GM12874 (cell line): ENCODE measurements around the gene FAM107B.

Experiments used
- CTCF ChIP-seq: IDR thresholded peaks from 2 replicates; pipeline ENCODE4 v1.5.1; 2011; ENCODE audit warnings: low read depth, mild to moderate bottlenecking, control low read depth, low read length, moderate library complexity; ENCODE audit not compliant: insufficient read depth

Gene FAM107B

DNA sequence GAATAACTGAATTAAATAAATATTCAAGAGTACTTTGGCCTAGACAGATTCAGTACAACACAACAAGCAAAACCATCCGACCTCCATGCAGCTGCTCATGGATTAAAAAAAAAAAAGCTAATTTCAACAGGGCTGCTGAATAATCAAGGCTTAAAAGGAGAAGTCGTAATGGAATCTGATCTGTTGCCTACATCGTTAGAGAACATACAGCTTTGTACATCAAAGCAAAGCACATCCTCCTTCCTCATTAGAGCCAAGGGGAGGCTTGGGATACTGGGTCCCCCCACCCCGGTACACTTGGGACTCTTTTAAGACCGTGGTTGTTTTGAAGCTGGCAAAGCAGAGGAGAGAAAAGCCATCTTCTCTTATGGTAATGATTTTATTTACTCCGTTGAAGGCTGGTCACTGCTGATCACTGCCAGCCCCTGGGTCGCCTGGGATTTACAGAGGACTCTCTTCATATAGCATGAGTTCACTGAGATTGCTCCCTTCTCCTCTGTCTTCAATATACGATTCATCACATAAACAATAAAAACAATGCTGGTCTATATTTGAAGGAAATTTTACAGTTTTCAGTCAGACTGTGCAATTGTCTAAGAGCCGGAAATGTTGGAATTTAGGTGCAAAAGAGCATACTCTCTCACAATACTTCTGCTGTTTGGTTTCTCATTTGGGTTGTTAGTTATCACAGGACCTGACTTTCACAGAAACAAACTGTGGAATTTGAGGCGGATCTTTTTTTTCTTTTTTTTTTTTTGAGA, 148.8 kb downstream of the FAM107B start:
- no peak for TF ChIP-seq CTCF

DNA sequence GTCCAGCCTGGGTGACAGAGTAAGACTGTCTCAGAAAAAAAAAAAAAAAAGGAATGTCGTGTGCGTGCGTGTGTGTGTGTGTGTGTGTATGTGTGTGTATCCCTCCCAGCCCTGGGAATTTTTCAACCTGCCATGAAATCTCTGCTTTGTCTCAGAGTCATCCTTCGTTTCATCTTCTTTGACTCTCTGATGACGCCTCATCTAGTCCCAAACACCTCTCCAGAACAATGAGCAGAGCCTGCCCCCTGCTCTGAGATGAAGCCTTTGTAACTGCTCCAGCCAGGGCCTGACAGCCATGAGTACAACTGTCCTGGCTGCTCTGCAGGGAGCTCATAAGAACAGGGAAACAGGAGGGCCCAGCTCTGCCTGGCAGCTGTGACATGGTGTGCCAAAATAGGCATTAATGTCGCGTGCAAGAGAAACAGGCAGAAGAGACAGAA, 149.5 kb downstream of the FAM107B start:
- TF ChIP-seq CTCF, result no peak

GRCh38 chr10:14624600-14624999, 150.1 kb downstream of the FAM107B start:
- no peak for TF ChIP-seq CTCF

GRCh38 chr10:14623931-14624330, 150.8 kb downstream of the FAM107B start:
- TF ChIP-seq CTCF, result no peak

GRCh38 chr10:14621037-14621436, 153.7 kb downstream of the FAM107B start:
- TF ChIP-seq CTCF, result no peak

DNA sequence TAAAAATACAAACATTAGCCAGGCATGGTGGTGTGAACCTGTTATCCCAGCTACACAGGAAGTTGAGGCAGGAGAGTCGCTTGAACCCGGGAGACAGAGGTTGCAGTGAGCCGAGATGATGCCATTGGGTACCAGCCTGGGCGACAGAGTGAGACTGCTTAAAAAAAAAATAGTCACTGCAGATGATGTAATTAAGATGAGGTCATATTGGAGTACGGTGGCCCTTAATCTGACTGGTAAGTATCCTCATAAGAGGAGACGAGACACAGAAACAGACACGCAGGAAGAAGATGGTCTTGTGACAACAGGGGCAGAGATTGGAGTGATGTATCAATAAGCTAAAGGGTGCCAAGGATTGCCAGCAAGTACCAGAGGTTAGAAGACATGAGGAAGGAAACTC, 156.0 kb downstream of the FAM107B start:
- no peak for TF ChIP-seq CTCF

DNA sequence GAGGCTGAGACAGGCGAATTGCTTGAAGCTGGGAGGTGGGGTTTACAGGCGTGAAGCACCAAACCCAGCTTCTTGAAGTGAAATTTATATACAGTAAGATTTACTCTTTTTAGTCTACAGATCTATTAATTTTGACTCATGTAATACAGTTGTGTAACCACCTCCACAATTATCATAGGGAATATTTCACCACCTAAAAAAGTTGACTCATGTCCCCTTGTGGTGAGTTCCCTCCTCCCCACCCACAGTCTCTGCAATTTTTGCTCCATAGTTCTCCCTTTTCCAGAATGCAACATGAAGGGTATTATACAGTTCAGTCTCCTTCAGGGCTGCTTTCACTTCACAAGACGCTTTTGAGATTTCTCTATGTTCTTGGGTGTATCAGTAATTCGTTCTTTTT, 156.8 kb downstream of the FAM107B start:
- TF ChIP-seq CTCF, result no peak
